Neural progenitor cell (in vitro differentiated cells): ENCODE data around the gene ACOX3. TPM values are rescaled to one million over a fixed set of nuclear protein-coding genes. Genes with fewer than 3 reads are reported as not detected.

Experiments
- DNase-seq: peaks from one replicate; pipeline ENCODE4 v3.0.0-alpha.2; 2016; ENCODE audit warnings: low spot score
- H2AFZ ChIP-seq: fragments of 200-600 bp; sonication (generic); replicated peaks from 2 replicates; pipeline ENCODE4 v1.6.1; 2016; ENCODE audit warnings: antibody characterized with exemption
- H3F3A ChIP-seq: fragments of 200-600 bp; sonication (generic); 2 replicates; pipeline ENCODE4 v1.6.1; 2016; ENCODE audit warnings: antibody characterized with exemption, low read depth
- H3K27ac ChIP-seq: fragments of 200-600 bp; sonication (generic); 2 replicates; pipeline ENCODE4 v1.5.1; 2016; ENCODE audit warnings: mild to moderate bottlenecking
- H3K27me3 ChIP-seq: fragments of 200-600 bp; sonication (generic); 2 replicates; pipeline ENCODE4 v1.6.1; 2016; ENCODE audit warnings: mild to moderate bottlenecking, moderate library complexity
- H3K36me3 ChIP-seq: fragments of 200-600 bp; sonication (generic); 2 replicates; pipeline ENCODE4 v1.5.1; 2016
- H3K4me1 ChIP-seq: fragments of 200-600 bp; sonication (generic); 2 replicates; pipeline ENCODE4 v1.6.1; 2016; ENCODE audit warnings: mixed run types
- H3K4me2 ChIP-seq: fragments of 200-600 bp; sonication (generic); 2 replicates; pipeline ENCODE4 v1.6.1; 2016
- H3K4me3 ChIP-seq: fragments of 200-600 bp; sonication (generic); 2 replicates; pipeline ENCODE4 v1.5.1; 2016
- H3K79me2 ChIP-seq: fragments of 200-600 bp; sonication (generic); 2 replicates; pipeline ENCODE4 v1.6.1; 2016; ENCODE audit warnings: low read depth
- H3K9ac ChIP-seq: fragments of 200-600 bp; sonication (generic); 2 replicates; pipeline ENCODE4 v1.6.1; 2016
- H3K9me3 ChIP-seq: fragments of 200-600 bp; sonication (generic); 2 replicates; pipeline ENCODE4 v1.5.1; 2016; ENCODE audit warnings: low read depth
- H4K20me1 ChIP-seq: fragments of 200-600 bp; sonication (generic); 2 replicates; pipeline ENCODE4 v1.6.1; 2016; ENCODE audit warnings: low read depth
- H3K27ac Mint-ChIP-seq: 3 replicates; pipeline ENCODE4 v1.8.0; 2021; ENCODE audit warnings: mixed read lengths
- H3K27me3 Mint-ChIP-seq: 2 replicates; pipeline ENCODE4 v1.8.0; 2022; ENCODE audit warnings: low read depth, mild to moderate bottlenecking, inconsistent platforms, moderate library complexity, mixed read lengths; ENCODE audit not compliant: insufficient read depth
- H3K36me3 Mint-ChIP-seq: 3 replicates; pipeline ENCODE4 v1.8.0; 2021; ENCODE audit warnings: mixed read lengths
- H3K4me1 Mint-ChIP-seq: 3 replicates; pipeline ENCODE4 v1.8.0; 2021; ENCODE audit warnings: mixed read lengths
- H3K4me3 Mint-ChIP-seq: 3 replicates; pipeline ENCODE4 v1.8.0; 2021; ENCODE audit warnings: mild to moderate bottlenecking, moderate library complexity, mixed read lengths
- H3K9me3 Mint-ChIP-seq: 3 replicates; pipeline ENCODE4 v1.8.0; 2020; ENCODE audit warnings: mixed read lengths
- CTCF ChIP-seq: fragments of 200-600 bp; sonication (generic); IDR thresholded peaks from 2 replicates; pipeline ENCODE4 v1.5.1; 2017; ENCODE audit warnings: antibody characterized with exemption, mild to moderate bottlenecking
- EZH2 ChIP-seq: fragments of 200-600 bp; sonication (generic); IDR thresholded peaks from 2 replicates; pipeline ENCODE4 v1.6.1; 2017; ENCODE audit warnings: antibody characterized with exemption, mild to moderate bottlenecking, moderate library complexity
- EZH2phosphoT487 ChIP-seq: fragments of 200-600 bp; sonication (generic); IDR thresholded peaks from 2 replicates; pipeline ENCODE4 v1.6.1; 2017; ENCODE audit warnings: antibody characterized with exemption
- total RNA-seq: library from RNA; depleted of rRNA; stranded (reverse); fragments of >200 nt; gene quantifications from 2 replicates; pipeline ENCODE4 v1.2.3, GENCODE V29; 2015; ENCODE audit warnings: low replicate concordance

The ACOX3 gene
- total RNA-seq, 1 donor from 2014 or later: 14.0 TPM

- H3K4me3 Mint-ChIP-seq: no peak overlapping the region
- peaks cover 11% of the 10 kb centered on the region for H3K36me3 Mint-ChIP-seq
- H3K27ac ChIP-seq: no peak overlapping the region
- TF ChIP-seq CTCF: no peak
- no peak overlapping the region for H3K9ac ChIP-seq
- peak overlapping the region; percentile 58 for H3K27ac Mint-ChIP-seq
- no peaks in the 10 kb centered on the region for H4K20me1 ChIP-seq
- DNase-seq: no peak
- no peak overlapping the region for H2AFZ ChIP-seq
- H3F3A ChIP-seq: peaks cover 6% of the 10 kb centered on the region
- H3K79me2 ChIP-seq: no peaks in the 10 kb centered on the region
- H3K36me3 ChIP-seq: no peaks in the 10 kb centered on the region
- no peaks in the 10 kb centered on the region for H3K4me1 ChIP-seq
- H3K27me3 ChIP-seq: no peaks in the 10 kb centered on the region
- H3K27me3 Mint-ChIP-seq: peaks cover 10% of the 10 kb centered on the region
- H3K4me2 ChIP-seq: no peak overlapping the region
- H3K9me3 Mint-ChIP-seq: no peaks in the 10 kb centered on the region
- no peak overlapping the region for H3K4me3 ChIP-seq
- peaks cover 18% of the 10 kb centered on the region for H3K4me1 Mint-ChIP-seq
- no peaks in the 10 kb centered on the region for H3K9me3 ChIP-seq
Observed at GRCh38 chr4:8472158-8472688, 31.7 kb upstream of the ACOX3 start.

- Mint-ChIP-seq H3K4me3 (no peak overlapping the region), H3K27ac (no peak overlapping the region), H3K36me3 (peaks cover 12% of the 10 kb centered on the region), H3K27me3 (peaks cover 10% of the 10 kb centered on the region), H3K4me1 (peaks cover 18% of the 10 kb centered on the region), H3K9me3 (no peaks in the 10 kb centered on the region)
- Histone ChIP-seq H3K79me2 (no peaks in the 10 kb centered on the region), H3K4me3 (no peak overlapping the region), H2AFZ (no peak overlapping the region), H3K9me3 (no peaks in the 10 kb centered on the region), H4K20me1 (no peaks in the 10 kb centered on the region), H3K9ac (no peak overlapping the region), H3K36me3 (no peaks in the 10 kb centered on the region), H3K4me1 (no peaks in the 10 kb centered on the region), H3K27ac (no peak overlapping the region), H3K4me2 (no peak overlapping the region), H3F3A (peaks cover 6% of the 10 kb centered on the region), H3K27me3 (no peaks in the 10 kb centered on the region)
- DNase-seq: no peak
- TF ChIP-seq EZH2 (no peak), EZH2phosphoT487 (no peak), CTCF (no peak)
Observed at GRCh38 chr4:8471211-8471875, 30.8 kb upstream of the ACOX3 start.

- no peaks in the 10 kb centered on the region for H4K20me1 ChIP-seq
- no peak overlapping the region for H3K4me3 ChIP-seq
- H3K4me3 Mint-ChIP-seq: no peak overlapping the region
- no peak for TF ChIP-seq EZH2phosphoT487
- H3K27me3 Mint-ChIP-seq: peaks cover 10% of the 10 kb centered on the region
- H3K9ac ChIP-seq: no peak overlapping the region
- no peak overlapping the region for H3K27ac ChIP-seq
- no peaks in the 10 kb centered on the region for H3K36me3 ChIP-seq
- H3F3A ChIP-seq: peaks cover 6% of the 10 kb centered on the region
- peaks cover 8% of the 10 kb centered on the region for H3K36me3 Mint-ChIP-seq
- H2AFZ ChIP-seq: no peak overlapping the region
- peaks cover 18% of the 10 kb centered on the region for H3K4me1 Mint-ChIP-seq
- H3K9me3 Mint-ChIP-seq: no peaks in the 10 kb centered on the region
- H3K4me2 ChIP-seq: no peak overlapping the region
- H3K79me2 ChIP-seq: no peaks in the 10 kb centered on the region
- no peak for DNase-seq
- no peak overlapping the region for H3K27ac Mint-ChIP-seq
- no peaks in the 10 kb centered on the region for H3K4me1 ChIP-seq
- no peaks in the 10 kb centered on the region for H3K27me3 ChIP-seq
- H3K9me3 ChIP-seq: no peaks in the 10 kb centered on the region
Observed at GRCh38 chr4:8470451-8471024, 30.0 kb upstream of the ACOX3 start.

GRCh38 chr4:8469550-8469949 is 29.0 kb upstream of the ACOX3 start:
- peaks cover 12% of the 10 kb centered on the region for H3K36me3 Mint-ChIP-seq
- H3K9me3 Mint-ChIP-seq: no peaks in the 10 kb centered on the region
- H3K27ac ChIP-seq: no peak overlapping the region
- no peaks in the 10 kb centered on the region for H3K27me3 ChIP-seq
- H3K9ac ChIP-seq: no peak overlapping the region
- no peak overlapping the region for H3K4me3 Mint-ChIP-seq
- no peak for TF ChIP-seq EZH2
- no peak for TF ChIP-seq CTCF
- TF ChIP-seq EZH2phosphoT487: no peak
- H3K4me2 ChIP-seq: no peak overlapping the region
- no peak for DNase-seq
- no peaks in the 10 kb centered on the region for H3K4me1 ChIP-seq
- no peak overlapping the region for H2AFZ ChIP-seq
- H3K9me3 ChIP-seq: no peaks in the 10 kb centered on the region
- no peak overlapping the region for H3K27ac Mint-ChIP-seq
- peaks cover 10% of the 10 kb centered on the region for H3K27me3 Mint-ChIP-seq
- H3K36me3 ChIP-seq: no peaks in the 10 kb centered on the region
- no peaks in the 10 kb centered on the region for H4K20me1 ChIP-seq
- H3K4me1 Mint-ChIP-seq: peaks cover 18% of the 10 kb centered on the region
- no peak overlapping the region for H3K4me3 ChIP-seq
- no peaks in the 10 kb centered on the region for H3K79me2 ChIP-seq
- peaks cover 6% of the 10 kb centered on the region for H3F3A ChIP-seq
